ENCODE results near the gene GALNT1.

GRCh38 chr18:35581898-35582641 lies 530 bp downstream of the GALNT1 start:
- TF ChIP-seq CTCF (IDR thresholded peaks at IDR 0.05) (no peak), EZH2 (IDR thresholded peaks at IDR 0.05) (no peak), EZH2phosphoT487 (IDR thresholded peaks at IDR 0.05) (no peak)
